Breast epithelium (tissue), 3 donors: Measurements from ENCODE around the gene EML1.

Source experiments
- CTCF ChIP-seq, 3 donors: fragments of 450-650 bp; IDR thresholded peaks; one replicate each; pipeline ENCODE4 v1.5.1; 2016 to 2017; ENCODE audit warnings: antibody characterized with exemption in 3 of 3, mild to moderate bottlenecking in 3 of 3, moderate library complexity in 3 of 3
- POLR2A ChIP-seq: fragments of 450-650 bp; IDR thresholded peaks from one replicate; pipeline ENCODE4 v1.6.1; 2016; ENCODE audit warnings: antibody characterized with exemption, mild to moderate bottlenecking, moderate library complexity
- POLR2AphosphoS5 ChIP-seq, 3 donors: sonication (generic); formaldehyde crosslinking; IDR thresholded peaks; one replicate each; pipeline ENCODE4 v1.6.1; 2017; ENCODE audit warnings: antibody characterized with exemption in 3 of 3

DNA sequence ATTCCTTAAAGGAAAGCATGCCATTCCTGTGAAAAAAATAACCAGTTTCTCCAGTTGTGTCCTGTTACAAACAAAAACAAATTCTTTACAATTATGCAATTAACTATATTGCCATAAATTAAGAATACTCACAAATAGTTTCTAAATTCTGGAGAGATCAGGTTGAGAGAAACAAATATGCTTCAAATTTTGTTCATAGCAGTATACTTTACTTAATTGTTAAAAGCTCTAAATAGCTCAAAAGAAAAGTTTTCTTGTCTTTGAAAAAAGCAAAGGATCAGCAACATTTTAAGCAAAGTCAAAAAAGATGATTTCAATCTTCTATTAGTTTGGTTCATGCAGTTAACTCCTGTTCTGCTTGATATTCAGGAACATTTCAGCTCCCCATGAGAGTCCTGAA is 109.7 kb downstream of the EML1 start:
- TF ChIP-seq POLR2A (no peak), CTCF (IDR thresholded peaks at IDR 0.05) (no peak), POLR2AphosphoS5 (IDR thresholded peaks at IDR 0.05) (no peak)
